ENCODE data around the gene CATSPERD.

The CATSPERD gene

GRCh38 chr19:5785423-5785822 lies 65.0 kb downstream of the CATSPERD start:
- no peak for DNase-seq (ENCODE audit: low spot score)

- no peak for DNase-seq (ENCODE audit: low spot score)
These were observed 66.4 kb downstream of the CATSPERD start for GRCh38 chr19:5786593-5787408.

- no peak for DNase-seq (ENCODE audit: low spot score)
These were observed 67.2 kb downstream of the CATSPERD start for GRCh38 chr19:5787409-5788182.

GRCh38 chr19:5788422-5788821 lies 68.0 kb downstream of the CATSPERD start:
- DNase-seq (ENCODE audit: low spot score): no peak

GRCh38 chr19:5789351-5789761 lies 68.9 kb downstream of the CATSPERD start:
- DNase-seq (ENCODE audit: low spot score): no peak

- no peak for DNase-seq (ENCODE audit: low spot score)
These were observed 69.6 kb downstream of the CATSPERD start for GRCh38 chr19:5789886-5790558.

- DNase-seq (ENCODE audit: low spot score): peak; percentile 100
These were observed 70.4 kb downstream of the CATSPERD start, which contains the start of gene DUS3L for GRCh38 chr19:5790559-5791520. Gene DUS3L, minus strand, starts transcription at chr19:5791163. Its CDS starts 22 bp downstream, at chr19:5791141.

- no peak for DNase-seq (ENCODE audit: low spot score)
These were observed 71.8 kb downstream of the CATSPERD start for GRCh38 chr19:5792224-5792623.

GRCh38 chr19:5793188-5793587 lies 72.8 kb downstream of the CATSPERD start:
- no peak for DNase-seq (ENCODE audit: low spot score)

GRCh38 chr19:5795382-5795919 lies 75.0 kb downstream of the CATSPERD start:
- DNase-seq (ENCODE audit: low spot score): no peak

GRCh38 chr19:5798244-5798643 lies 77.8 kb downstream of the CATSPERD start:
- DNase-seq (ENCODE audit: low spot score): no peak

GRCh38 chr19:5799247-5800241 lies 79.1 kb downstream of the CATSPERD start:
- DNase-seq (ENCODE audit: low spot score): no peak

GRCh38 chr19:5800361-5801270 lies 80.2 kb downstream of the CATSPERD start:
- no peak for DNase-seq (ENCODE audit: low spot score)

GRCh38 chr19:5801796-5802619 lies 81.6 kb downstream of the CATSPERD start:
- no peak for DNase-seq (ENCODE audit: low spot score)

- no peak for DNase-seq (ENCODE audit: low spot score)
These were observed 83.0 kb downstream of the CATSPERD start for GRCh38 chr19:5803441-5803751.

- peak; percentile 98 for DNase-seq (ENCODE audit: low spot score)
These were observed 83.5 kb downstream of the CATSPERD start for GRCh38 chr19:5803752-5804515.

Data from hepatic stellate cell (primary cell).